Stimulated activated CD4-positive, alpha-beta T cell treated with anti-CD3 and anti-CD28 coated beads, TNF-alpha, amount 100 ng/mL, for 48 hours (primary cell): ENCODE results near the gene CEP192.
"Not testable (repeated sequence)": the region's sequence is repeated elsewhere in the genome, so short reads cannot be mapped to it uniquely, and the experiment has no call there.

ENCODE experiments used
- DNase-seq, 3 donors: peaks; one replicate each; pipeline ENCODE4 v3.0.0-alpha.2; 2020; ENCODE audit warnings: low read depth in 3 of 3

The CEP192 gene

GRCh38 chr18:12993439-12993838 is 2.3 kb downstream of the CEP192 start:
- no peak for DNase-seq

- no peak for DNase-seq
Measured at GRCh38 chr18:12995424-12995823, 4.3 kb downstream of the CEP192 start.

- DNase-seq: no peak
Measured at GRCh38 chr18:12995952-12996477, 4.9 kb downstream of the CEP192 start.

- no peak for DNase-seq
Measured at GRCh38 chr18:12996661-12997292, 5.6 kb downstream of the CEP192 start.

GRCh38 chr18:12997330-12997729 is 6.2 kb downstream of the CEP192 start:
- not testable (repeated sequence) for DNase-seq

- DNase-seq: no peak
Measured at GRCh38 chr18:12998332-12999060, 7.3 kb downstream of the CEP192 start.

GRCh38 chr18:13003466-13003896 is 12.3 kb downstream of the CEP192 start:
- DNase-seq: peak in 1 of 3 donors; percentile 14

- DNase-seq: no peak
Measured at GRCh38 chr18:13004396-13004795, 13.2 kb downstream of the CEP192 start.

- DNase-seq: no peak
Measured at GRCh38 chr18:13005289-13005688, 14.1 kb downstream of the CEP192 start.

GRCh38 chr18:13006531-13007247 is 15.5 kb downstream of the CEP192 start:
- DNase-seq: no peak

GRCh38 chr18:13007248-13007560 is 16.0 kb downstream of the CEP192 start:
- DNase-seq: no peak

- DNase-seq: no peak
Measured at GRCh38 chr18:13011719-13012118, 20.6 kb downstream of the CEP192 start.

GRCh38 chr18:13014232-13014631 is 23.1 kb downstream of the CEP192 start:
- no peak for DNase-seq

GRCh38 chr18:13014818-13015217 is 23.7 kb downstream of the CEP192 start:
- no peak for DNase-seq

- no peak for DNase-seq
Measured at GRCh38 chr18:13017247-13017875, 26.2 kb downstream of the CEP192 start.

- no peak for DNase-seq
Measured at GRCh38 chr18:13018374-13018773, 27.2 kb downstream of the CEP192 start.

- no peak for DNase-seq
Measured at GRCh38 chr18:13019301-13019700, 28.1 kb downstream of the CEP192 start.

GRCh38 chr18:13022644-13023043 is 31.5 kb downstream of the CEP192 start:
- DNase-seq: no peak

GRCh38 chr18:13025233-13025632 is 34.1 kb downstream of the CEP192 start:
- DNase-seq: no peak

- no peak for DNase-seq
Measured at GRCh38 chr18:13026583-13027270, 35.6 kb downstream of the CEP192 start.

GRCh38 chr18:13028869-13029268 is 37.7 kb downstream of the CEP192 start:
- DNase-seq: no peak

- no peak for DNase-seq
Measured at GRCh38 chr18:13032173-13032572, 41.0 kb downstream of the CEP192 start.
